GM13976 (cell line): ENCODE measurements around the gene CNKSR2.

Experiments
- DNase-seq: peaks from one replicate; pipeline ENCODE4 v3.0.0; 2012; ENCODE audit warnings: low spot score
- in situ Hi-C: fragments of 300-500 bp; cut with MboI; formaldehyde crosslinking; loops from one replicate; pipeline ENCODE4 v1.12.0; 2022; ENCODE audit warnings: low sequenced_read_pairs, mixed read lengths, inconsistent platforms; ENCODE audit not compliant: unreplicated experiment
- TF ChIP-seq, protein P1 (sequence below): IDR thresholded peaks from 2 replicates; pipeline ENCODE4 v1.5.1; 2012; ENCODE audit warnings: borderline replicate concordance, mild to moderate bottlenecking; ENCODE audit not compliant: insufficient read depth; ENCODE audit errors: extremely low read depth, missing control alignments, control extremely low read depth

CNKSR2 gene

GRCh38 chrX:21610168-21610567 lies 235.9 kb downstream of the CNKSR2 start:
- in situ Hi-C loops = no loop called here
- no peak for DNase-seq
- TF ChIP-seq, protein P1, sequence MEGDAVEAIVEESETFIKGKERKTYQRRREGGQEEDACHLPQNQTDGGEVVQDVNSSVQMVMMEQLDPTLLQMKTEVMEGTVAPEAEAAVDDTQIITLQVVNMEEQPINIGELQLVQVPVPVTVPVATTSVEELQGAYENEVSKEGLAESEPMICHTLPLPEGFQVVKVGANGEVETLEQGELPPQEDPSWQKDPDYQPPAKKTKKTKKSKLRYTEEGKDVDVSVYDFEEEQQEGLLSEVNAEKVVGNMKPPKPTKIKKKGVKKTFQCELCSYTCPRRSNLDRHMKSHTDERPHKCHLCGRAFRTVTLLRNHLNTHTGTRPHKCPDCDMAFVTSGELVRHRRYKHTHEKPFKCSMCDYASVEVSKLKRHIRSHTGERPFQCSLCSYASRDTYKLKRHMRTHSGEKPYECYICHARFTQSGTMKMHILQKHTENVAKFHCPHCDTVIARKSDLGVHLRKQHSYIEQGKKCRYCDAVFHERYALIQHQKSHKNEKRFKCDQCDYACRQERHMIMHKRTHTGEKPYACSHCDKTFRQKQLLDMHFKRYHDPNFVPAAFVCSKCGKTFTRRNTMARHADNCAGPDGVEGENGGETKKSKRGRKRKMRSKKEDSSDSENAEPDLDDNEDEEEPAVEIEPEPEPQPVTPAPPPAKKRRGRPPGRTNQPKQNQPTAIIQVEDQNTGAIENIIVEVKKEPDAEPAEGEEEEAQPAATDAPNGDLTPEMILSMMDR = no peak

GRCh38 chrX:21612154-21612553 lies 237.9 kb downstream of the CNKSR2 start:
- TF ChIP-seq, protein P1 = no peak
- in situ Hi-C loops = no loop called here
- no peak for DNase-seq

GRCh38 chrX:21616386-21616785 lies 242.2 kb downstream of the CNKSR2 start:
- DNase-seq = no peak
- TF ChIP-seq, protein P1 = no peak
- in situ Hi-C loops = no loop called here

- TF ChIP-seq, protein P1 = no peak
- in situ Hi-C loops = no loop called here
- no peak for DNase-seq
These were observed 246.0 kb downstream of the CNKSR2 start for GRCh38 chrX:21620234-21620633.

DNA sequence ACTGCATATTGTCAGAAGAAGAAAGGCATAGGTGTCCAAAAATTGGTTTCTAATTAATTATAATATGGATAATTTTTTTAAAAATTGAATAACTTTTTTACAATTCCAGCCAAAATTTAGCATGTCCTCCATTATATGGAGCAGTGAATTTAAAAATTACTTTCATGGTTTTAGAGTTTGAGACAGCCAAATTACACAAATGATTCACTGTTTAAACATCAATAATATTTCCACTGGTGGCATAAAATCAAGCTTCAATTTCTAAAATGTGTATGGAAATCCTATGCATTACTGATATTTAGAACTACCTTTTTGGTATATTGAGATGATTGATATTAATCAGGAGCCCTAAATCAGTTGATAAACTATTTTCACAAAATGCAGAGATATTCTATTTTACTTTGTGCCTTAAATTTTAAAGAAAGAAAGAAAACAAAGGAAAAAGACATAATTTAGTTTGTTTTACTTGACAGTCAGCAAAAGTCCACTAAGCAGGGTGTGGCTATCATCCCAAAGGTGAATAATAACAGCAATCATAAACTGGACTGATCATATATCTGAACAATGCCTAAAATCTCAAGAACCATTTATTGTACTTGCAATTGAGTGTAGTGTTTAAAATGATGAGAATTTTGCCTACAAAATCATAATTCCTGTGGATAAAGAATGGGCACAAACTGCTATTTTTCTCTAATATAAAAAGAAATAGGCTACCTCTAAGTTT lies 249.7 kb downstream of the CNKSR2 start:
- TF ChIP-seq, protein P1 = no peak
- in situ Hi-C loops = no loop called here
- DNase-seq = no peak

DNA sequence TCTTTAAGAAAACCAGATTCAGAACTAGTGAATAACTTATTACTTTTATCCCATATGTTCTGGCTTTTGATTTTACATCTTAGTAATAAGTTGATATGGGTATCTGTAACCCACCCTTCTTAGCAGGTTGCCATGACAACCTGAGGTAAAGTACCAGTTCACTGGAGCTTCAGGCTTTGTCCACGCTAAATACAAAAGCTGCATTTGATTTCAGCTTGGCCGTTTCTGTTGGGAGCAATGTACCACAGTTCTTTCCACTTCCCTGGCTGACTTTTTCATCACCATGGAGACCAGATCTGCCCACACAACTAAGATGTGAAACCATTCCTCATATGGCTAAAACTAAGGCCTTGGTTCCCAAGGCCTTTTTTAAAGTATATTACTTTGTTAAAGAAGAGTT lies 257.8 kb downstream of the CNKSR2 start:
- in situ Hi-C loops = no loop called here

More for the DNA sequence above, 257.8 kb downstream of the CNKSR2 start:
- no peak for DNase-seq
- TF ChIP-seq, protein P1 = no peak
